HepG2 (cell line): ENCODE results near the gene NCS1. TPM values are rescaled to one million over a fixed set of nuclear protein-coding genes. Genes with fewer than 3 reads are reported as not detected.
A peak's percentile ranks its signal among the peaks of the same experiment; 100 is the strongest.

Experiments used
- ATAC-seq: fragments of 200-7000 bp; cut with Tn5 transposase; 3 replicates; pipeline ENCODE4 v1.9.1; 2020; ENCODE audit warnings: mild to moderate bottlenecking, moderate library complexity
- BruUV-seq: library from RNA; stranded (reverse); fragments of 400-500 nt; replicated peaks from 2 replicates; lab custom pipeline; 2021; lab: Mats Ljungman, UMichigan
- CTCF ChIA-PET: fragments of 300-600 bp; formaldehyde crosslinking; extraction: SDS; loops from one replicate; lab custom pipeline; 2021; ENCODE audit warnings: low total read pairs, inconsistent platforms, low intra/inter-chr PET ratio; lab: Yijun Ruan, JAX
- POLR2A ChIA-PET: fragments of 350-600 bp; sonication (Branson Sonifier 250); formaldehyde crosslinking; loops from one replicate; lab custom pipeline; 2020; ENCODE audit warnings: antibody characterized with exemption, inconsistent platforms; lab: Yijun Ruan, JAX
- DNase-seq: peaks from one replicate; pipeline ENCODE4 v3.0.0-alpha.2; 2015; ENCODE audit warnings: low spot score
- FAIRE-seq: peaks from 3 replicates; lab custom pipeline; 2011; peaks lifted over from hg19 to GRCh38; lab: Jason Lieb, UNC
- H2AFZ ChIP-seq: one replicate; pipeline ENCODE4 v1.6.1; 2011; ENCODE audit warnings: low read length, inconsistent platforms
- H3K27ac ChIP-seq: fragments of 300-600 bp; 3 replicates; pipeline ENCODE4 v1.8.0; 2011; ENCODE audit warnings: mixed run types, mild to moderate bottlenecking, mixed read lengths, low read length, inconsistent platforms; ENCODE audit not compliant: insufficient read depth; ENCODE audit errors: extremely low read length
- H3K27me3 ChIP-seq, 2 experiments: fragments of 200-600 bp in 1 of 2; 2 replicates in 1 of 2; 3 replicates in 1 of 2; pipeline versions ENCODE4 v1.6.0 to v1.8.0; 2011; ENCODE audit warnings: low read length in 2 of 2, mild to moderate bottlenecking in 2 of 2, moderate library complexity in 2 of 2, inconsistent platforms in 1 of 2; ENCODE audit not compliant: insufficient read depth in 2 of 2, control insufficient read depth in 1 of 2
- H3K36me3 ChIP-seq, 2 experiments: fragments of 200-600 bp in 1 of 2; replicated peaks in 1 of 2; 2 replicates in 1 of 2; 3 replicates in 1 of 2; pipeline versions ENCODE4 v1.5.1 to v1.8.0; 2011; ENCODE audit warnings: low read length in 2 of 2, inconsistent platforms in 1 of 2; ENCODE audit not compliant: insufficient read depth in 2 of 2, control insufficient read depth in 1 of 2
- H3K4me1 ChIP-seq: 2 replicates; pipeline ENCODE4 v1.5.1; 2012; ENCODE audit warnings: low read length, inconsistent platforms; ENCODE audit not compliant: insufficient read depth
- H3K4me2 ChIP-seq: 2 replicates; pipeline ENCODE4 v1.6.0; 2011; ENCODE audit warnings: low read depth, low read length, inconsistent platforms
- H3K4me3 ChIP-seq, 3 experiments: fragments of 200-600 bp in 1 of 3; sonication (generic), shearing (Covaris generic) in 1 of 3; replicated peaks in 1 of 3; 2 replicates each; pipeline ENCODE4 v1.5.1; 2011 to 2016; ENCODE audit warnings: low read length in 3 of 3, inconsistent platforms in 2 of 3, low read depth in 2 of 3, mild to moderate bottlenecking in 2 of 3, control low read depth in 1 of 3, mixed read lengths in 1 of 3; ENCODE audit not compliant: insufficient read depth in 1 of 3
- H3K79me2 ChIP-seq: one replicate; pipeline ENCODE4 v1.6.1; 2011; ENCODE audit warnings: low read length, inconsistent platforms; ENCODE audit not compliant: insufficient read depth
- H3K9ac ChIP-seq: 2 replicates; pipeline ENCODE4 v1.6.0; 2011; ENCODE audit warnings: mild to moderate bottlenecking, low read depth, low read length, inconsistent platforms; ENCODE audit not compliant: insufficient read depth
- H3K9me3 ChIP-seq: 2 replicates; pipeline ENCODE4 v1.5.1; 2012; ENCODE audit warnings: mild to moderate bottlenecking, low read length
- H4K20me1 ChIP-seq: 2 replicates; pipeline ENCODE4 v1.6.0; 2011; ENCODE audit warnings: inconsistent platforms, mild to moderate bottlenecking, low read length, moderate library complexity; ENCODE audit not compliant: insufficient read depth
- KAT7 ChIP-seq: IDR thresholded peaks from 2 replicates; pipeline ENCODE4 v1.6.1; 2018; ENCODE audit warnings: borderline replicate concordance, missing compliant biosample characterization
- MBD4 ChIP-seq: IDR thresholded peaks from 2 replicates; pipeline ENCODE4 v1.6.1; 2012; ENCODE audit warnings: low read length, inconsistent platforms, borderline replicate concordance
- RFX1 ChIP-seq: fragments of 450-650 bp; IDR thresholded peaks from 2 replicates; pipeline ENCODE4 v1.6.1; 2017
- SP2 ChIP-seq: sonication (generic); formaldehyde crosslinking; IDR thresholded peaks from 2 replicates; pipeline ENCODE4 v1.5.1; 2020; ENCODE audit warnings: mild to moderate bottlenecking, missing genetic modification reagents
- ZBTB38 ChIP-seq: sonication (generic); formaldehyde crosslinking; IDR thresholded peaks from 2 replicates; pipeline ENCODE4 v1.5.1; 2020; ENCODE audit warnings: mild to moderate bottlenecking, missing genetic modification reagents
- ZNF713 ChIP-seq: sonication (generic); formaldehyde crosslinking; IDR thresholded peaks from 2 replicates; pipeline ENCODE4 v1.4.0; 2020; ENCODE audit warnings: mild to moderate bottlenecking, missing genetic modification reagents
- ZSCAN25 ChIP-seq: sonication (generic); formaldehyde crosslinking; IDR thresholded peaks from 2 replicates; pipeline ENCODE4 v1.8.0; 2022; ENCODE audit warnings: mild to moderate bottlenecking, missing genetic modification reagents
- WGBS: methylation state at CpG from one replicate; pipeline ENCODE4 v1.1.6; 2017; ENCODE audit warnings: low lambda C conversion rate; 5-methylcytosine and 5-hydroxymethylcytosine counted together
- in situ Hi-C: cut with HindIII; loops from 2 replicates; pipeline ENCODE4 v1.10.0; 2017; ENCODE audit warnings: low pct_unique_long_range_greater_than_20kb; ENCODE audit not compliant: extremely low pct_ligation_motif_present
- intact Hi-C: fragments of 100-400 bp; cut with micrococcal nuclease; formaldehyde crosslinking; loops from one replicate; pipeline ENCODE4 v1.10.0; 2022; ENCODE audit not compliant: unreplicated experiment
- polyA plus RNA-seq, 8 experiments: library from polyadenylated mRNA; depleted of rRNA in 3 of 8; stranded (reverse) in 7 of 8; unstranded in 1 of 8; fragments of >200 nt; fragmentation: Illumina TruSeq in 4 of 8; extraction: Trizol in 4 of 8; gene quantifications; 2 replicates each; pipeline versions ENCODE4 v1.2.1 to v1.2.3, GENCODE V29; 2011 to 2016; ENCODE audit warnings: low read depth in 4 of 8, missing spikeins in 1 of 8, mixed read lengths in 1 of 8; ENCODE audit not compliant: insufficient read depth in 1 of 8
- total RNA-seq, 5 experiments: library from RNA; depleted of rRNA; stranded (reverse); fragments of >200 nt; fragmentation: Illumina TruSeq; extraction: Trizol; gene quantifications; 2 replicates each; pipeline ENCODE4 v1.2.3, GENCODE V29; 2016; ENCODE audit warnings: low read depth in 1 of 5
- TF ChIP-seq, protein P1 (sequence below): sonication (generic); formaldehyde crosslinking; IDR thresholded peaks from 2 replicates; pipeline ENCODE4 v1.5.0; 2020; ENCODE audit warnings: mild to moderate bottlenecking, low read depth, missing genetic modification reagents, borderline replicate concordance
- TF ChIP-seq, protein P2 (sequence below): IDR thresholded peaks from 2 replicates; pipeline ENCODE4 v1.6.1; 2012; ENCODE audit warnings: low read depth, low read length, improper control_type of control experiment

Gene NCS1
- total and polyA plus RNA-seq, 2 of the 13 experiments (the other 11 are each of a cell fraction or from before 2014, with no cell fraction given), result 4.7 to 6.1 TPM

DNA sequence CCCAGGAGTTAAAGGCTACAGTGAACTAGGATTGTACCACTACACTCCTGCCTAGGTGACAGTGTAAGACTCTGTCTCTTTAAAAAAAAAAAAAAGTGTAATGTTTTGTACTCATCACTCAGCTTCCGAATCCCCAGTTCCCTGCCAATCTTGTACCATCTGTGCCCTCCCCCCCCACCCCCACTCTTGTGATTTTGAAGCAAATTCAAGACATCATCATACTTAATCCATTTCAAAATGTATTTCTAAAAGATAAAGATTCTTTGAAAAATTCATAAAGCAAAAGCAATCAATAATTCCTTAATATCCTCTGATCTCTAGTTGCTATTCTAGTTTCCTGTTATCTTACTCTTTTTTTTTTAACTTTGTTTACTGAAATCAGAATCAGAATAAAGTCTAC, 58.4 kb downstream of the NCS1 start:
- Histone ChIP-seq H3K36me3 (no peaks in the 10 kb centered on the region), H4K20me1 (no peaks in the 10 kb centered on the region), H3K79me2 (no peaks in the 10 kb centered on the region), H2AFZ (no peak overlapping the region), H3K9ac (no peak overlapping the region), H3K27ac (no peak overlapping the region), H3K9me3 (peaks cover 8% of the 10 kb centered on the region; the same call in 1 of the 2 replicates), H3K4me3 (no peak overlapping the region), H3K4me1 (no peaks in the 10 kb centered on the region), H3K27me3 (no peaks in the 10 kb centered on the region), H3K4me2 (no peak overlapping the region)
- no peak for DNase-seq
- no peak for ATAC-seq
- ChIA-PET POLR2A (no interaction called here), CTCF (no interaction called here)
- WGBS, result 100% methylated on average over 1 of the region's 1 CpG
- in situ Hi-C loops, result no loop called here
- no peak for TF ChIP-seq KAT7 (CRISPR knock-in tag)
- BruUV-seq, result no TSS peak
- intact Hi-C loops, result no loop called here
- FAIRE-seq, result no peak

GRCh38 chr9:130232899-130233586, 60.8 kb downstream of the NCS1 start:
- H3K9me3 ChIP-seq, result peaks cover 1% of the 10 kb centered on the region; the same call in 1 of the 2 replicates
- in situ Hi-C loops, result no loop called here
- H3K4me1 ChIP-seq, result peaks cover 3% of the 10 kb centered on the region; the same call in 1 of the 2 replicates
- H3K36me3 ChIP-seq, result no peaks in the 10 kb centered on the region
- intact Hi-C loops, result no loop called here
- H3K4me2 ChIP-seq, result no peak overlapping the region
- 0 out of 2 replicates have a peak, but pooled peaks have one; percentile 22 for TF ChIP-seq ZBTB38 (CRISPR knock-in tag)
- TF ChIP-seq, protein P1, sequence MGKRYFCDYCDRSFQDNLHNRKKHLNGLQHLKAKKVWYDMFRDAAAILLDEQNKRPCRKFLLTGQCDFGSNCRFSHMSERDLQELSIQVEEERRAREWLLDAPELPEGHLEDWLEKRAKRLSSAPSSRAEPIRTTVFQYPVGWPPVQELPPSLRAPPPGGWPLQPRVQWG (CRISPR knock-in tag), result no peak
- no peak for TF ChIP-seq MBD4
- TF ChIP-seq, protein P2, sequence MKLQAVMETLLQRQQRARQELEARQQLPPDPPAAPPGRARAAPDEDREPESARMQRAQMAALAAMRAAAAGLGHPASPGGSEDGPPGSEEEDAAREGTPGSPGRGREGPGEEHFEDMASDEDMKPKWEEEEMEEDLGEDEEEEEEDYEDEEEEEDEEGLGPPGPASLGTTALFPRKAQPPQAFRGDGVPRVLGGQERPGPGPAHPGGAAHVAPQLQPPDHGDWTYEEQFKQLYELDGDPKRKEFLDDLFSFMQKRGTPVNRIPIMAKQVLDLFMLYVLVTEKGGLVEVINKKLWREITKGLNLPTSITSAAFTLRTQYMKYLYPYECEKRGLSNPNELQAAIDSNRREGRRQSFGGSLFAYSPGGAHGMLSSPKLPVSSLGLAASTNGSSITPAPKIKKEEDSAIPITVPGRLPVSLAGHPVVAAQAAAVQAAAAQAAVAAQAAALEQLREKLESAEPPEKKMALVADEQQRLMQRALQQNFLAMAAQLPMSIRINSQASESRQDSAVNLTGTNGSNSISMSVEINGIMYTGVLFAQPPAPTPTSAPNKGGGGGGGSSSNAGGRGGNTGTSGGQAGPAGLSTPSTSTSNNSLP, result no peak
- TF ChIP-seq ZSCAN25 (CRISPR knock-in tag), result peak; percentile 70; the same call in 1 of the 2 replicates
- no peak for TF ChIP-seq ZNF713 (CRISPR knock-in tag)
- TF ChIP-seq SP2, result no peak
- TF ChIP-seq RFX1, result no peak
- DNase-seq (no peak), ATAC-seq (no peak), FAIRE-seq (no peak)
- H3K4me3 ChIP-seq, result no peak overlapping the region
- no peak overlapping the region for H2AFZ ChIP-seq
- no peaks in the 10 kb centered on the region for H3K79me2 ChIP-seq
- CTCF ChIA-PET, result no interaction called here
- H3K27me3 ChIP-seq, result no peaks in the 10 kb centered on the region
- no peaks in the 10 kb centered on the region for H4K20me1 ChIP-seq
- H3K9ac ChIP-seq, result no peak overlapping the region
- H3K27ac ChIP-seq, result no peak overlapping the region
- BruUV-seq, result no TSS peak
- POLR2A ChIA-PET, result no interaction called here
- WGBS, result 84% methylated on average over 27 of the region's 27 CpGs
